Measurements from ENCODE around the gene PITRM1. TPM values are rescaled to one million over a fixed set of nuclear protein-coding genes. Genes with fewer than 3 reads are reported as not detected.

The PITRM1 gene
- total and polyA plus RNA-seq, 5 experiments from 2014 or later = 29.0 to 114 (median 58.2) TPM

GRCh38 chr10:3142146-3142875 is 30.3 kb downstream of the PITRM1 start:
- Mint-ChIP-seq H3K27me3 (no peaks in the 10 kb centered on the region), H3K27ac (peak overlapping the region in 3 of 10 donors; percentile 22 to 75 (median 32)), H3K4me3 (no peak overlapping the region), H3K36me3 (peaks cover 6 to 99% (median 48%) of the 10 kb centered on the region in 3 donors), H3K4me1 (peaks cover 0 to 6% (median 0%) of the 10 kb centered on the region in 4 donors), H3K9me3 (no peaks in the 10 kb centered on the region)
- ATAC-seq (no peak), DNase-seq (no peak)
- POLR2A ChIA-PET = no interaction called here

DNA sequence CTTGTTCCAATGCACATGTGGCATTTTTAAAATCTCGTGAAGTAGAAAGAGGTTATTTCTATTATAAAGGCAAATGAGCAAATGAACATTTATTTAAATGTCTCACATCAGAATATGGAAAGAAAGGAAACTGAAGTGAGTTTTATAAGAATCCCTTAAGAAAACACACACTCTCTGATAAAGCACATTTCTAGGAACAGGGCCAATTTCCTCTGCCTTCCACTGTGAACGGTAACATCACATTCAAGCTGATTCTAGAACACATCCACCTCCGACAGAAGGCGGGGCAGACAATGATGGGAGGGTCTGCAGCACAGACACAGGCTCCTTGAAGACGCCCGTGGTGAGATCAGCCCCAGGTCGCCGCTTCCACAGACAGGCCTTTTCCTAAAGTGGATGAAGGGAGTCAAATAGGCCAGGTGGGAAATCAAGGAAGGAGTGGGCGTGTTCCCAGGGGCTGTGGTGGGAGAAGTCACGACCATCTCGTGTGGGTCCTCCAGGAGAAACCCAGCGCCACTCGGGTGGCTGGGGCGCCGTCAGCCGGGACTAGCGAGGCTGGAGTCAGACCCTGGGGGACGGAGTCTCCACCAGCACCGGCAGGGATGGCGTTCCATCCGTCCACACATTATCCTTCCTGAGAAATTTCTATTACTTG is 31.1 kb downstream of the PITRM1 start:
- POLR2A ChIA-PET = no interaction called here
- ATAC-seq = no peak
- H3K27ac Mint-ChIP-seq = peak overlapping the region in 3 of 10 donors; percentile 10 to 75 (median 22)

GRCh38 chr10:3140280-3140679 is 32.3 kb downstream of the PITRM1 start:
- Mint-ChIP-seq H3K9me3 (no peaks in the 10 kb centered on the region), H3K27me3 (no peaks in the 10 kb centered on the region), H3K4me1 (peaks cover 0 to 6% (median 0%) of the 10 kb centered on the region in 4 donors), H3K36me3 (peaks cover 6 to 100% (median 49%) of the 10 kb centered on the region in 3 donors), H3K4me3 (no peak overlapping the region), H3K27ac (peak overlapping the region in 2 of 10 donors; percentile 9 to 33)
- DNase-seq = no peak
- ATAC-seq = no peak
- POLR2A ChIA-PET = no interaction called here

More for the DNA sequence above, 31.1 kb downstream of the PITRM1 start:
- H3K27me3 Mint-ChIP-seq = no peaks in the 10 kb centered on the region
- no peak overlapping the region for H3K4me3 Mint-ChIP-seq
- peaks cover 6 to 100% (median 51%) of the 10 kb centered on the region in 3 donors for H3K36me3 Mint-ChIP-seq
- peaks cover 0 to 6% (median 0%) of the 10 kb centered on the region in 4 donors for H3K4me1 Mint-ChIP-seq
- no peaks in the 10 kb centered on the region for H3K9me3 Mint-ChIP-seq
- DNase-seq = no peak

- H3K27me3 Mint-ChIP-seq = no peaks in the 10 kb centered on the region
- no peak overlapping the region for H3K27ac Mint-ChIP-seq
- no peak overlapping the region for H3K4me3 Mint-ChIP-seq
- DNase-seq (no peak), ATAC-seq (no peak)
- POLR2A ChIA-PET = no interaction called here
- H3K36me3 Mint-ChIP-seq = peaks cover 6 to 100% (median 51%) of the 10 kb centered on the region in 3 donors
- H3K9me3 Mint-ChIP-seq = no peaks in the 10 kb centered on the region
- peaks cover 0 to 6% (median 0%) of the 10 kb centered on the region in 4 donors for H3K4me1 Mint-ChIP-seq
These were observed 33.2 kb downstream of the PITRM1 start for GRCh38 chr10:3139216-3139910.

DNA sequence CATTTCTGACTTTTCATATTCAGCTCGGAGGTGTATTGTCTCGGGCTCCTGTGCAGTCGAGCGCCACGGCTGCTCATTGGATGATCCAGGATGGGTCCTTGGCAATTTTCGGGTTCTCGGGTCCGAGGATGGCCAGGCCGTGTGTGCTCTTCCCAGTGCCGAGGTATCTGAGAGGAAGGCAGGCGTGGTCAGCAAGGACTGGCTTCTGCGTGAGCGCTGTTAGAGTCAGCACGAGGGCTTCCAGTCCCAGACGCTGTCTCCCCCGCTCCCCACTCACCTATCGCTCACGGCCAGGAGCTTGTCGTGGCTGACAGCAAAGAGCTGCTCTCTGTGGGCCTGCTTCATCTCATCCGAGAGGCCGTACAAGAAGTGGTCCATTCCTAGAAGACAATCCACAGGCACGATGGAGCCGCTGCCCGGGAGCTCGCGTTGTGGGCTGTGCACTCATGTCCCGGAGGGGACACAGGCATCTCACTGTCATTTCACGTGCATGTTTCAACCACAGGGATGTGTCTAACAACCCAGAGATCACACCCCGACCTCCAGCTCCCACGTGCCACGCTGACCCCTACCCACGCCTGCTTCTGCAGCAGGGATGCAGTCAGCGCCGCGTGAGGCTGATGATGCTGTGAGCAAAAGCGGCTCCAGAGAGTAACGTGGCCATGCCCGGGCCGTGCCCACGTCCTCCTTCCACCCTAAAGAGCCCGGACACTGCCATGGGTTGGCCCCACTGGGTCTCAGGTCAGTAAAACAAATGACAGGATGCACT is 34.4 kb downstream of the PITRM1 start:
- Mint-ChIP-seq H3K4me1 (peaks cover 0 to 6% (median 0%) of the 10 kb centered on the region in 4 donors), H3K4me3 (no peak overlapping the region), H3K27me3 (no peaks in the 10 kb centered on the region), H3K9me3 (no peaks in the 10 kb centered on the region), H3K36me3 (peaks cover 6 to 99% (median 51%) of the 10 kb centered on the region in 3 donors), H3K27ac (peak overlapping the region in 1 of 10 donors; percentile 20)
- POLR2A ChIA-PET = no interaction called here
- no peak for DNase-seq
- no peak for ATAC-seq

DNA sequence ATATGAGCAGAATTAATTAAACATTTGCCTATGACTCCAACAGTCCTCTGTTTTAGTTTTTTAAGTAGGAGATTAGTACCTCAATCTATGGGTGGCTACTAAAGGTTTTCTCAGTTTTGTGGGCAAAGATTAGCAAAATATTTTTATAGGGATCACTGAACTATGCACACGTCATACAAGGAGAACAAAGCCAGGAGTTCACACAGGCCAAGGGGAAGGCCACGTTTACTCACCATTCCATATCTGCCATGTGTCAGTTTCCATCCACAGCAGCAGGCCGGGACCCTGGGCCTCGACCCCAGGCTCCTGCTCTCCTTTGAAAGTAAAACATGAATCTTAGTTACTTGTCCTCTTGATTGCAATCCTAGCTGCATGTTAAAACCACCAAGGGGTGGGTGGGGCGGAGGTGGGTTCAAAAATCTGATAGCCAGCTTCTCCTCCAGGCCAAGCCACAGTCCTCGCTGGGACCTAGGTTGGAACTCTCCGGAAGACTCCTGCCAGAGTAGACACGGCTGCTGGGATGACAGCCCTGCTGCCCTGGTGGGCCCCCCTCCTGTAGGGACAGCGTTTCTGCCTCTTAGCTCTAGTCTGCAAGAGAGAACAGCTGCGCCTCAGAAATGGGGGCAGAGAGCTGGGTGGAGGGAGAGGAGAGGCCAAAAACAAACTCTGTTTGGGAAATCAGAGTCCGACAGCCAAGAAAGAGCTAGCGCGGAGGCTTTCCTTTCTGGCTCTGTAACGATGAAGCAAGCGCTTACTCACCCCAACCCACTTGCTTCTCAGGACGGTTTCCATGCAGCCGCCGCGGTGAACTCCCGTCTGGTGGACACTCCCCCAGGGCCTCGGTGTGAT is 35.6 kb downstream of the PITRM1 start:
- Mint-ChIP-seq H3K27ac (peak overlapping the region in 1 of 10 donors; percentile 43), H3K36me3 (peaks cover 6 to 99% (median 49%) of the 10 kb centered on the region in 3 donors), H3K27me3 (no peaks in the 10 kb centered on the region), H3K4me3 (no peak overlapping the region), H3K4me1 (peaks cover 0 to 5% (median 0%) of the 10 kb centered on the region in 4 donors), H3K9me3 (no peaks in the 10 kb centered on the region)
- no peak for DNase-seq
- no peak for ATAC-seq
- POLR2A ChIA-PET = no interaction called here

DNA sequence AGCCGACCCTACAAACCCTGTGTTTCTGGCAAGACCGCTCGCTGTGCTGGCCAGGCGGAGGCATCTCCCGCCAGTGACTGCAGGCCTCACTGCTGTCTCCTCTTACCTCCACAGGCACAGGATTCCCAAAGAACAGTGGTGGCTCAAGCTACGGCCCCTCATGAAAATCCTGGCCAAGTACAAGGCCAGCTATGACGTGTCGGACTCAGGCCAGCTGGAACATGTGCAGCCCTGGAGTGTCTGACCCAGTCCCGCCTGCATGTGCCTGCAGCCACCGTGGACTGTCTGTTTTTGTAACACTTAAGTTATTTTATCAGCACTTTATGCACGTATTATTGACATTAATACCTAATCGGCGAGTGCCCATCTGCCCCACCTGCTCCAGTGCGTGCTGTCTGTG is 36.2 kb downstream of the PITRM1 start:
- peak overlapping the region in 1 of 10 donors; percentile 40 for H3K27ac Mint-ChIP-seq
- DNase-seq (no peak), ATAC-seq (no peak)
- POLR2A ChIA-PET = no interaction called here
- H3K36me3 Mint-ChIP-seq = peaks cover 6 to 99% (median 47%) of the 10 kb centered on the region in 3 donors
- no peaks in the 10 kb centered on the region for H3K9me3 Mint-ChIP-seq
- peaks cover 0 to 2% (median 0%) of the 10 kb centered on the region in 4 donors for H3K4me1 Mint-ChIP-seq
- no peak overlapping the region for H3K4me3 Mint-ChIP-seq
- H3K27me3 Mint-ChIP-seq = no peaks in the 10 kb centered on the region

- no peaks in the 10 kb centered on the region for H3K27me3 Mint-ChIP-seq
- POLR2A ChIA-PET = no interaction called here
- peaks cover 6 to 97% (median 47%) of the 10 kb centered on the region in 3 donors for H3K36me3 Mint-ChIP-seq
- H3K9me3 Mint-ChIP-seq = no peaks in the 10 kb centered on the region
- no peak for ATAC-seq
- H3K27ac Mint-ChIP-seq = peak overlapping the region in 4 of 10 donors; percentile 1 to 18 (median 8)
- peaks cover 0 to 2% (median 0%) of the 10 kb centered on the region in 4 donors for H3K4me1 Mint-ChIP-seq
- DNase-seq = no peak
- no peak overlapping the region for H3K4me3 Mint-ChIP-seq
These were observed 37.6 kb downstream of the PITRM1 start for GRCh38 chr10:3135006-3135405.

DNA sequence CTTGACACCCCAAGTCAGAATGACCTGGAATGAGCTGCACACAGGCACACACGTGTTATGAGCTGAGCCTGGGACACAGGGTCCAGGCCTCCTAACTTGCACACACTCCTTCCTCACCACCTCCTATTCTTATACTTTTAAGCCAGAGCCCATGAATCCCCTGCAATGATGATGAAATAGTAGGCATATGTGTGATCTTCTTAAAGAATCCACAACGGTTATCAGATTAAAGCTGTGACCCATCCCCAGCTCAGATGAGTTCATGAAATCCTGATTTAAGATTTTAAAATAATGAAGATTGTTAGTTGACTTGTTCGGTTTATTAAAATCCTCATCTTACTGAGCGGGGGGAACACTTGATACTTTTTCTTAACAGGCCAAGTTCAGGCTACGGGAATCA is 38.6 kb downstream of the PITRM1 start:
- H3K27me3 Mint-ChIP-seq = no peaks in the 10 kb centered on the region
- DNase-seq = no peak
- H3K9me3 Mint-ChIP-seq = no peaks in the 10 kb centered on the region
- peaks cover 4 to 89% (median 45%) of the 10 kb centered on the region in 3 donors for H3K36me3 Mint-ChIP-seq
- POLR2A ChIA-PET = interaction anchor here (1.7 kb wide), 1 partner anchor 39 kb away, joined by 4 read pairs; the partner anchor contains the start of gene PITRM1
- ATAC-seq = no peak
- H3K4me1 Mint-ChIP-seq = peaks cover 0 to 2% (median 0%) of the 10 kb centered on the region in 4 donors
- peak overlapping the region in 5 of 10 donors; percentile 19 to 83 (median 47) for H3K27ac Mint-ChIP-seq
- no peak overlapping the region for H3K4me3 Mint-ChIP-seq

DNA sequence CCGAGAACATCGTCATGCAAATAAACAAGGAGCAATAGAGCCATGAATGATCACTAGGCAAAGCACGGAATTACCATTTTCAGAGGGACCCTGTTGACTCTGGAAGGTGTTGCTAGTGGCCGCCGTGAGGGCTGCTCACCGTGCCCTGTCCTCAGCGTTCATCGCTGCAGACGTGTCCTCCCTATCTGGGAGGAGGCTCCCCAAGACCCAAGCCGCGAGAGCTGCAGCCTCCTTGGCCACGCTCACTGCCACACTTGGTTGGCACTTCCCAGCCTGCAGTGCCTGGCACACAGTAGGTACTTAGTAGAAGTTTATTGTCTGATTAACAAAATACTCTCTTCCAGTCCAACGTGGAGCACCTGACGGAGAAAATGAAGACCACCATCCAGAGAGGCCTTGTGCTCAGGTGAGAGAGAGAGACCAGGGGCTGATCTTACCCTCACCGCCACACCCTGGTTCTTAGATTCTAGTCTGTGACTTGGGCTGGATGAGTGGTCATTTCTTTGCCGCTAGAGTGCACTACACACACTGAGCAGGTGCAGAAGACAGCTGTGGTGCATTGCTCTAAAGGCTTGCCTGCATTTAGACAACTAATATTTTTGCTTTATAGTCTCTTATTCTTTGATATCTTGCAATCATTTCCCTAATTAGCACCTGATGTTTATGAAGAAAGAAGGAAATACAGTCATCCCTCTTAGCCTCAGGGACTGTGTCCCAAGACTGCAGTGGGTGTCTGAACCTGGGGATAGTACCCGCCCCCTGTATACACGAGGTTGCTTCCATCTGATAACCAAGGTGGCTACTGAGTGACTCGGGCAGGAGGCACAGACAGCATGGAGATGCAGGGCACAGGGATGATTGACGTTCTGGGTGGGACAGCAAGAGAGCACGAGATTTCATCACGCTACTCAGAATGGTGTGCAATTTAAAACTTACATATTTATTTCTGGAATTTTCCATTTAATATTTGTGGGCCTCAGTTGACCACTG is 40.3 kb downstream of the PITRM1 start:
- Mint-ChIP-seq H3K9me3 (peaks cover 0 to 7% (median 0%) of the 10 kb centered on the region in 9 donors), H3K4me3 (no peak overlapping the region), H3K4me1 (peaks cover 0 to 2% (median 0%) of the 10 kb centered on the region in 4 donors), H3K27me3 (no peaks in the 10 kb centered on the region), H3K36me3 (peaks cover 6 to 75% (median 45%) of the 10 kb centered on the region in 3 donors), H3K27ac (peak overlapping the region in 2 of 10 donors; percentile 36 to 41)
- ATAC-seq (no peak), DNase-seq (no peak)
- POLR2A ChIA-PET = interaction anchor here (1.7 kb wide), 1 partner anchor 40 kb away, joined by 4 read pairs; the partner anchor contains the start of gene PITRM1

Data from naive thymus-derived CD8-positive, alpha-beta T cell (primary cell).